NCI-H1105 (cell line): Measurements from ENCODE around the gene ISL2.
"Not testable (repeated sequence)": the region's sequence is repeated elsewhere in the genome, so short reads cannot be mapped to it uniquely, and the experiment has no call there.

Experiments
- DNase-seq: peaks from one replicate; lab custom pipeline; 2025; lab: John Stamatoyannopoulos, UW

ISL2 gene

GRCh38 chr15:76336254-76337058 is at the start of gene ISL2:
TSS of gene ISL2 (plus strand) at chr15:76336773. CDS start at chr15:76336884, 111 bp downstream.
- DNase-seq: peak; percentile 74

GRCh38 chr15:76289582-76289981 is 47.0 kb upstream of the ISL2 start:
- DNase-seq: no peak

- DNase-seq: no peak
Measured at GRCh38 chr15:76293361-76293760, 43.2 kb upstream of the ISL2 start.

GRCh38 chr15:76294463-76294862 is 42.1 kb upstream of the ISL2 start:
- DNase-seq: not testable (repeated sequence)

- no peak for DNase-seq
Measured at GRCh38 chr15:76296849-76297248, 39.7 kb upstream of the ISL2 start.

- DNase-seq: not testable (repeated sequence)
Measured at GRCh38 chr15:76297951-76298350, 38.6 kb upstream of the ISL2 start.

GRCh38 chr15:76298986-76299385 is 37.6 kb upstream of the ISL2 start:
- no peak for DNase-seq

- DNase-seq: no peak
Measured at GRCh38 chr15:76299786-76300185, 36.8 kb upstream of the ISL2 start.

GRCh38 chr15:76303909-76304308 is 32.7 kb upstream of the ISL2 start:
- no peak for DNase-seq

GRCh38 chr15:76309601-76310330 is 26.8 kb upstream of the ISL2 start:
- DNase-seq: no peak

GRCh38 chr15:76310475-76311099 is 26.0 kb upstream of the ISL2 start:
- DNase-seq: no peak

GRCh38 chr15:76311100-76311953 is 25.2 kb upstream of the ISL2 start, which contains the start of gene ETFA:
TSS of gene ETFA (minus strand) at chr15:76311469. CDS start at chr15:76311388, 81 bp downstream.
- DNase-seq: peak; percentile 92

- no peak for DNase-seq
Measured at GRCh38 chr15:76312540-76313174, 23.9 kb upstream of the ISL2 start.

GRCh38 chr15:76313175-76313567 is 23.4 kb upstream of the ISL2 start:
- not testable (repeated sequence) for DNase-seq

GRCh38 chr15:76313731-76314130 is 22.8 kb upstream of the ISL2 start:
- DNase-seq: no peak

- DNase-seq: no peak
Measured at GRCh38 chr15:76320012-76320411, 16.6 kb upstream of the ISL2 start.

- no peak for DNase-seq
Measured at GRCh38 chr15:76321171-76321570, 15.4 kb upstream of the ISL2 start.

- DNase-seq: no peak
Measured at GRCh38 chr15:76321602-76322001, 15.0 kb upstream of the ISL2 start.

GRCh38 chr15:76324066-76324465 is 12.5 kb upstream of the ISL2 start:
- DNase-seq: no peak

- DNase-seq: no peak
Measured at GRCh38 chr15:76325704-76326103, 10.9 kb upstream of the ISL2 start.
